ENCODE measurements around the gene LAPTM5.

The LAPTM5 gene

DNA sequence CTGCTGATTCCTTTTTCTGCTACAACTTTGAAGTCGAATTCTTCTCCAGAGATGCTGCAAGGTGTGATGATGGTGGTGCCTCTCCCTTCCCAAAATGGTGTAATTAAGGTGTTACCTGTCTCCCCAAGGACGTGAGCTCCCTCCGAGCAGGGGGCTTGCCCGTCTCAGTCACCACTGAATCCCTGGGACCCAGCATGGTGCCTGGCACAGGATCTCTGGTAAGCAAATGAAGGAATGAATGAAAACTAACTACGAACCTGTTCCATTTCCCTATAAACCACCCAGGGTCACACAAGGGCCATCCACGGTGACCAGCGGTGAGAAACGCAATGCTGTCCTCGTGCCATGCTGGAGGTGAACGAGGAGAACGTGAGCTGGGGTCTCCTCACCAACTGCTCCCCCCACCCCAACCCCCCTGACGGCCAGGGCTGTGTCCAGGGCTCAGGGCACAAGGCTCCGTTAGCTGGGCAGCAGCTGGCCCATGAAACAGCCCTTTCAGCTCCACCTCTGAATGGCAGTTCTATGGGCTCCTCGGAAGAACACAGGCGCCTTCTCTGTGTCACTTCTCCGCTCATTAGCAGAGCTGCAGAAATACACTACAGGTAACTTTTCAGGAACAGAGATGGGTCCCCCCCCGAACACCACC is 32.0 kb downstream of the LAPTM5 start:
- intact Hi-C loops (cut with DNase I): loop anchor here (5.0 kb wide), 1 partner anchor 187 kb away; no protein-coding TSS in a partner anchor
- DNase-seq: peak in 5 of 10 donors; percentile 33 to 88 (median 73)

- intact Hi-C loops (cut with DNase I): loop anchor here (5.0 kb wide), 1 partner anchor 187 kb away; no protein-coding TSS in a partner anchor
- peak in 1 of 10 donors; percentile 1 for DNase-seq
Observed at GRCh38 chr1:30724655-30725421, 32.7 kb downstream of the LAPTM5 start.

DNA sequence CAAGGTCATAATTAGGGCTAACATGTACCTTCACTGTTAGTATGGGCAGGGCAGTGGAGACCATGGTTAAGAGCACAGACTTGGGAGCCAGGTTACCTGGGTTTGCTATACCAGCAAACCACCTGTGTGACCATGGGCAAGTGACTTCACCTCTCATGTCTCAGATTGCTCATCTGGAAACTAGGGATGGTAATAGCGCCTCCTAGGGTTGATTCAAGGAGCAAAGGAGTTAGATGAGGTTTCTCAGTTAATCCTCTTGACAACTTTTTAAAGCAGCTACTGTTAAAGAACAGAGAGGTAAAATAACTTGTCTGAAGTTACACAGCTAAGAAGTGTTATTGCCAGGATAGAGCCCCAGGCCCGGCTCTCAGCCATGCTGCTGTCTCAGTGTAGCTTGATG is 33.4 kb downstream of the LAPTM5 start:
- peak in 1 of 10 donors; percentile 42 for DNase-seq
- intact Hi-C loops (cut with DNase I): no loop called here

DNA sequence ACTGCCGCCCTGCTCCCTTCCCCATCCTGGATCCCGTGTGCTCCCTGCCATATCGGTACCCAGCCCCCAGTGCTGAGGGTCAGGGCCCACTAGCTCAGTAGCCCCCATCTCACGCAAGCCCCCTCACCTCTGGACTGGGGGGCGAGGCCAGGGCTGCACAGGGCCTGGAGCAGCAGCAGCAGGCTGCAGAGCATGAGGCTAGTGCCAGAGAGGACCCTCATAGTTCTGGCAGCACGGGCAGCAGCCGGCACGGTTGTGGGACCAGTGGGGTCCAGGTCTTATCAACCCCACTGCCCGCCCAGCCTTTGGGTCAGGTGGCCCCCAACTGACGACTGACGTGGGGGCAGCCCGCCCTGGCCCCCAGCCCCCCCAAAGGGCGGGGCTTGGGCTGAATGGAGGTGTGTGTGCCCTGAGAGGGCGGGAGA is 34.2 kb downstream of the LAPTM5 start, which contains the start of gene MATN1:
TSS of gene MATN1 (minus strand) at position 255 of the 425 bp plus-strand sequence. CDS start at position 221, 34 bp downstream.
- peak in 3 of 10 donors; percentile 65 to 72 (median 71) for DNase-seq
- intact Hi-C loops (cut with DNase I): no loop called here

GRCh38 chr1:30721812-30722537 is 35.6 kb downstream of the LAPTM5 start:
- peak in 3 of 10 donors; percentile 70 to 81 (median 76) for DNase-seq
- intact Hi-C loops (cut with DNase I): no loop called here

DNA sequence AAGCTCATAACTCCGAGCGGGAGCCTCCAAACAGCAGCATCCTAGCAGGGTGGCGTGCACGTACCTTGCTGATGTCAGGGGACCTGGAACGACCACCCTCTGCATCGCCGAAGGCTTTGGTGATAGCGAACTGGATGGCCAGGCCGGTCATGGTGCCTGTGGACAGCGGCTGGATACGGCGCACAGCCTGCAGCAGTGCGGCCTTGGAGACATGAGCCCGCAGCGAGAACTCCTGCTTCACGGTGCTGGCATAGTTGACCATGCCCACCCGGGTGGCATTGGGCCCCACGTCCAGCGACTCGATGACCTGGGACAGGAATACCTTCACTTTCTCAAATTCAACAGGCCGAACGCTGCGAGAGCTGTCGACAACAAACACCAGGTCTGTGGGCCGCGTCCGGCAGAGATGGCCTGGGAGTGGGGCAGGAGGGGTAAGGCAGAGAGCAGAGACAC is 36.2 kb downstream of the LAPTM5 start:
- peak in 2 of 10 donors; percentile 64 to 82 for DNase-seq
- intact Hi-C loops (cut with DNase I): no loop called here

DNA sequence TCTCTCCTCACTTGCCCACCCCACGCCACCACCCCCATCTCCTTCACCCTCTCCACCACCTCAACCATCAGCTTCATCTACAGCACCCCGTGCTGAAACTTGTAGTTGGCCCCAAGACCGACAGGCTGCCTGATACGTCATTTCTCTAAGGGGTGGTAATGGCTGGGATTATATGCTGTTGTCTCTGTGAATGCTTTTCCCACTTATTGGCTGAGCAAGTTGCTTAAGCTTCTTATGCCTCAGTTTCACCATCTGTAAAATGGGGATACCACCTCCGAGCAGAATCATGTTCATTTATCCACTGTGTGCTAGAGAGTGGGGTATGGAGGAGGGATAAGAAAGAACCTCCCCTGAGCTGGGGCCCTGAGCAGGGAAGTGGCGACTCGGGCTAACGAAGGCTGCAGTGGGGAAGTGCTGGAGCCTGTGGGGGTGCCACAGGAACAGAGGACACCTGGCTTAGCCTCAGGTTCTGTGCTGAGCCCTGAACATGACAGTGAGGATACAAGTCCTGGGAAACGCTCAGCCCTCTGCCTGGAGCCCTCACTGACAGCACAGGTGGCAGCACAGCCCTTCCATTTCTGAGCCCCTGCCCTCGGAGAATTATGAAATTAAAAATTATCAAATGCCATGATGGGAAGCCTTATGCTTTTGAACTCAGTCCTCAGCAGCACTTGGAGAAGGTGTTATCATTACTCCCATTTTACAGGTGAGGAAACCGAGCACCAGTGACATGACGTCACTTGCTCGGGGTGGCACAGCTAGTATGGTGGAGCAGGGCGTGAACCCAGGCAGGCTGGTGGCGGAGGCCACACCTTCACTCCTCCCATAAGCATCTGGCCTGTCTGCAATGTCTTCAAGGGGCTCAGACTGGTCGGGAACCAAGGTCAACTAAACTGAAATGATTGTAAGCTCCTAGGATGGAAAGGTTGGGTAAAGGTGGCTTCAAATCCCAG is 37.0 kb downstream of the LAPTM5 start:
- intact Hi-C loops (cut with DNase I): no loop called here
- peak in 2 of 10 donors; percentile 56 to 64 for DNase-seq

GRCh38 chr1:30719406-30720270 is 37.9 kb downstream of the LAPTM5 start:
- DNase-seq: peak in 4 of 10 donors; percentile 82 to 98 (median 96)
- intact Hi-C loops (cut with DNase I): loop anchor here (1.0 kb wide), 1 partner anchor 60 kb away; no protein-coding TSS in a partner anchor

- intact Hi-C loops (cut with DNase I): loop anchor here (1.0 kb wide), 1 partner anchor 60 kb away; no protein-coding TSS in a partner anchor
Observed at GRCh38 chr1:30718636-30719405, 38.8 kb downstream of the LAPTM5 start.

DNA sequence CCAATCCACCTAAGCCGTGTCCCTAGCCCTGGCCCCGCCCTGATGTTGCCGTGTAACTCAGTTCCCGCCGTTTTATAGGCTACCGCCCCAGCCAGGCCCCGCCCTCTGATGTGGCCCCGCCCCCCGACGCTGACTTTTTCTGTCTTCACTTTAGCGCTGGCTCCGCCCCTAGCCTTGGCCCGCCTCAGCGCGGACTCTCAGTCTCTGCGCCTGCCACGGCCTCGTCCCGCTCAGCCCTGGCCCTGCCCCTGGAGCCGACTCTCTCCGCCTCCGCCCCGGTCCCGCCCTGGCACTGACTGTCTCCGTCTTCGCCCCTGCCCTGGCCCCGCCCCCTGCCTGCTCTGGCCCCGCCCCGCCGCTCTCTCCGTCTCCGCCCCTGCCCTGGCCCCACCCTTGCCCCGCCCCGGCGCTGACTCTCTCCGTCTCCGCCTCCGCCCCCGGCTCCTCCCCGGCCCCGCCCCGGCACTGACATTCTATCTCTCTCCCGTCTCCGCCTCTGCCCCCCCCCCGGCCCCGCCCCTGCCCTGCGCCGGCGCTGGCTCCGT is 39.4 kb downstream of the LAPTM5 start:
- DNase-seq: peak; percentile 98 to 100 (median 99)
- intact Hi-C loops (cut with DNase I): no loop called here

More at GRCh38 chr1:30718636-30719405, 38.8 kb downstream of the LAPTM5 start:
- DNase-seq: peak in 6 of 10 donors; percentile 81 to 90 (median 89)

GRCh38 chr1:30716646-30717045 is 40.9 kb downstream of the LAPTM5 start:
- DNase-seq: peak in 3 of 10 donors; percentile 13 to 83 (median 53)
- intact Hi-C loops (cut with DNase I): no loop called here

- peak in 2 of 10 donors; percentile 35 to 73 for DNase-seq
- intact Hi-C loops (cut with DNase I): no loop called here
Observed at GRCh38 chr1:30715886-30716285, 41.7 kb downstream of the LAPTM5 start.

DNA sequence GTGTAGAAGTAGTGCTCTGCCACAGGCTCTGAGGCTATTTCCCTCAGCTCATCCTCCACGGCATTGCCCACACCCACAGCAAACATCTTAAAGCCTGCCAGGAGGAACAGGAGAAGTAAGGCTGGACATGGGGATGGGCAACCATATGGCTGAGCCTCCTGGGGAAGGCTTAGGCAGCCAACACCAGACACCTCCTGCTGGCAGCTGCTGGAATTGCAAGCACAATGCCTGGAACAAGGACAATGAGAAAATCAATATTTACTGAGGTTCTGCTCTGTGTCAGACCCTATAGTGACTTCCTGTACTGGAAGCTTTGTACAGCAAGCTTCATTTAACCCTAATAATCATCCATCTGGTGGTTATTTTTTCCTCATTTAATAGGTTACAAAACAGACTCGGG is 42.4 kb downstream of the LAPTM5 start:
- DNase-seq: peak in 1 of 10 donors; percentile 53

DNA sequence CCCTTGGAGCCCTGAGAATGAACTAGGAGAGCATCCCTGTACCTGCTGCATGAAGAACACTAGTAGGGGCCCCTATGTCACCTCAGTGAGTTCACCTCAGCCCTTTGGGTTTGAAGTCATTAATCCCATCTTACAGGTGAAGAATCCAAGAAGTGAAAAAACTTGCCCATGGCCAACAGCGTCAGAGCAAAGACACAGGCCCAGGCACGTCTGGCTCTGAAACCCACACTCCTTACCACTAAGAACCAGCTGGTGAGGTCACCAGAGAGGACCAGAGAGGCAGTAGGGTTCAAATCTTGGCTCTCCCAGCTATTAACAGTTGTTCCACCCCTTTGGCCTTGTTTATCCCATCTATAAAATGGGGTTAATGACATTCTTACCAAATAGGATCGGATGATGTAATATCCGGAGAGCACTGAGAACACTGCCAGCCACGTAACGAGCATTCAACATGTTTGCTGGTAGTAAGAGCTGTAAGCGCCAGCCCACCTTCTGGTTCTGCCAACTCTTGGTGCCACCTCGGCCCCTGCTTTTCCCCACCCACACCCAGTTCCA is 43.0 kb downstream of the LAPTM5 start:
- intact Hi-C loops (cut with DNase I): loop anchor here (5.0 kb wide), 1 partner anchor 1832 kb away; no protein-coding TSS in a partner anchor
- DNase-seq: no peak

More for the DNA sequence above, 42.4 kb downstream of the LAPTM5 start:
- intact Hi-C loops (cut with DNase I): no loop called here

DNA sequence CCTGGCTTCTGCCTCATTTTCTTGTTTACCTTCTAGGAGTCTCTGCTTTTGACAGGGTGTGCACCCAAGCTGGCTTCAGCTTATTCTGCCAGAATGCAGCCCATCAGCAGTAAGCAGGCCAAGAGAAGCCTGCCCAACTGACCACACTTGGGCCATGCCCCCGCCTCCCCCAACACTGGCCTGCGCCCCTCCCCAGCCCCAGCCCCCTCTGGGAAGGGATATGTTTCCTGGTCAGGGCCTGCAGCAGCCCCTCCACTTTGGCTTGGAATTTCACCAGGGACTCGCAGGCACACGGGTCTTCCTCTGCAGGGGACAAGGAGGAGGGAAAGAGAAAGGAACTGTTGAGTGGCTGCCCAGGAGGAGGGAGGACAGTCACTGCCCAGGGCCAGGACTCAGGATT is 43.5 kb downstream of the LAPTM5 start:
- intact Hi-C loops (cut with DNase I): loop anchor here (5.0 kb wide), 1 partner anchor 1832 kb away; no protein-coding TSS in a partner anchor
- no peak for DNase-seq

GRCh38 chr1:30713311-30713710 is 44.3 kb downstream of the LAPTM5 start:
- intact Hi-C loops (cut with DNase I): loop anchor here (5.0 kb wide), 1 partner anchor 1831 kb away; no protein-coding TSS in a partner anchor

DNA sequence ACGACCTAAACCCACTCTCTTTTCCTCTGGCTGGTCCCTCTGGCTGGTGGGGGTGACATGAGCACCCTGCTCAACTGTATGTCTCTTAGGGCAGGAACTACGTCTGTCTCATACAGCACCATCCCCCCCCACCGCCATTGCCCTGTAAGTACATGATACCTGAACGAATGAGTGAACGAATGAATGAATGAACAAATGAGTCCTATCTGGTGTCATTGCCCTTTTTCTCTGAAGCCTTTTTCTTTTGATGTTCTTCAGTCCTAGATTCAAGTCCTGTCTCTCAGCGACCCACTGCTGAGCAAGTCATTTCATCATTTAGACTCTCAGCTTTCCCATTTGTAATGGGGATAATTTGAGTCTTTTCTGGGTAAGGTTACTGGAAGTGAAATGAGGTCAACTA is 45.0 kb downstream of the LAPTM5 start:
- intact Hi-C loops (cut with DNase I): loop anchor here (5.0 kb wide), 1 partner anchor 1830 kb away; no protein-coding TSS in a partner anchor
- no peak for DNase-seq

More at GRCh38 chr1:30713311-30713710, 44.3 kb downstream of the LAPTM5 start:
- DNase-seq: no peak

Data from posterior cingulate gyrus (tissue), 11 donors.